ENCODE measurements around the gene ITGA8.

DNA sequence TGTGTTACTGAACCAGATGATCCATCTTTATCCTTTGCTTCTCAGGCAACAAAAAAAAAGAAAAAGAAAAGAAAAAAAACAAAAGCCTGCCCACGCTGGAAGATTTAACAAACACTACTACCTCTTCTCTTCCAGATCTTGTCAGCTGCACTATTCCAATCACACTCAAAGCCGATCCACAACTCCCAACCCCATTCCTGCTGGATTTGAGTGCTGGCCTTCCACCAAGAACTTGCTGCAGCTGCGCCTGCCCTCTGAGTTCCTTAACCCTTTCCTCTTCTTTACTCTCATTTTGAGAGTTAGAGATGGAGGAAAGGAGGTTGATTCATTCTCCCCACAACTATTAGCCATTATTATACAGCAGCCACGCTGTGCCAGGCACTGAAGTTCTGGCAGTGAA, 16.0 kb upstream of the ITGA8 start:
- no peak for TF ChIP-seq POLR2A (IDR thresholded peaks at IDR 0.05; ENCODE audit: low read length)
- no peak for TF ChIP-seq GATA1 (IDR thresholded peaks at IDR 0.05; ENCODE audit: low read depth, low read length)

Measured in erythroblast (primary cell).